ENCODE data around the gene RSRP1. TPM values are rescaled to one million over a fixed set of nuclear protein-coding genes. Genes with fewer than 3 reads are reported as not detected.

The RSRP1 gene
- total and polyA plus RNA-seq, 12 donors = 22.8 to 663 (median 107) TPM

- Histone ChIP-seq H3K4me1 (replicated peaks in 1 of 2) (peaks cover 9 to 27% of the 10 kb centered on the region in 2 donors), H3K4me3 (peak within 1 kb of the TSS; percentile 25 to 89 (median 58)), H3K27me3 (no peaks in the 10 kb centered on the region), H3K9me3 (replicated peaks in 1 of 3) (no peaks in the 10 kb centered on the region), H3K27ac (peak within 1 kb of the TSS; percentile 81 to 98 (median 92)), H3K36me3 (replicated peaks in 1 of 2) (peaks cover 0 to 34% of the 10 kb centered on the region in 2 donors)
- intact Hi-C loops (cut with DNase I) = no loop called here
- 0 to 1% (median 0%) methylated on average over 30 to 54 of the region's 54 CpGs for WGBS, 4 donors
- peak; percentile 86 to 97 (median 94) for DNase-seq
- TF ChIP-seq POLR2A (IDR thresholded peaks at IDR 0.05) (peak; percentile 77 to 78), CTCF (IDR thresholded peaks at IDR 0.05) (no peak)
These were observed 15.0 kb downstream of the RSRP1 start, which contains the start of gene SYF2 for GRCh38 chr1:25232027-25232865. TSS of gene SYF2 (minus strand) at chr1:25232502. CDS start at chr1:25232467, 35 bp downstream.

- no peaks in the 10 kb centered on the region for H3K4me1 ChIP-seq (replicated peaks in 1 of 2)
- no peak overlapping the region for H3K27ac ChIP-seq
- intact Hi-C loops (cut with DNase I) = loop anchor here in 1 of 2 donors (10.0 kb wide), 1 partner anchor 569 kb away; no protein-coding TSS in a partner anchor
- no peaks in the 10 kb centered on the region for H3K27me3 ChIP-seq
- no peak for TF ChIP-seq CTCF (IDR thresholded peaks at IDR 0.05)
- no peak for TF ChIP-seq POLR2A (IDR thresholded peaks at IDR 0.05)
- 71 to 72% (median 71%) methylated on average over 3 of the region's 3 CpGs for WGBS, 4 donors
- no peaks in the 10 kb centered on the region for H3K9me3 ChIP-seq (replicated peaks in 1 of 3)
- peak in 1 of 7 donors; percentile 30 for DNase-seq
- no peak overlapping the region for H3K4me3 ChIP-seq
- H3K36me3 ChIP-seq (replicated peaks in 1 of 2) = peaks cover 0 to 85% of the 10 kb centered on the region in 2 donors
These were observed 23.8 kb downstream of the RSRP1 start for GRCh38 chr1:25223471-25223870.

- intact Hi-C loops (cut with DNase I) = loop anchor here in 1 of 2 donors (10.0 kb wide), 1 partner anchor 568 kb away; no protein-coding TSS in a partner anchor
- TF ChIP-seq CTCF (IDR thresholded peaks at IDR 0.05) (no peak), POLR2A (IDR thresholded peaks at IDR 0.05) (no peak)
- 78 to 93% (median 89%) methylated on average over 4 of the region's 4 CpGs for WGBS, 4 donors
- no peak overlapping the region for H3K4me3 ChIP-seq
- H3K27ac ChIP-seq = no peak overlapping the region
- peak in 1 of 7 donors; percentile 20 for DNase-seq
- H3K9me3 ChIP-seq (replicated peaks in 1 of 3) = no peaks in the 10 kb centered on the region
- peaks cover 0 to 77% of the 10 kb centered on the region in 2 donors for H3K36me3 ChIP-seq (replicated peaks in 1 of 2)
- no peaks in the 10 kb centered on the region for H3K4me1 ChIP-seq (replicated peaks in 1 of 2)
- no peaks in the 10 kb centered on the region for H3K27me3 ChIP-seq
These were observed 24.6 kb downstream of the RSRP1 start for GRCh38 chr1:25222606-25223005.

GRCh38 chr1:25220666-25221065 is 26.6 kb downstream of the RSRP1 start:
- WGBS, 4 donors = 93 to 97% (median 95%) methylated on average over 3 of the region's 3 CpGs
- Histone ChIP-seq H3K27ac (no peak overlapping the region), H3K36me3 (replicated peaks in 1 of 2) (peaks cover 0 to 59% of the 10 kb centered on the region in 2 donors), H3K4me3 (no peak overlapping the region), H3K4me1 (replicated peaks in 1 of 2) (no peaks in the 10 kb centered on the region), H3K9me3 (replicated peaks in 1 of 3) (no peaks in the 10 kb centered on the region), H3K27me3 (no peaks in the 10 kb centered on the region)
- TF ChIP-seq POLR2A (IDR thresholded peaks at IDR 0.05) = no peak
- TF ChIP-seq CTCF (IDR thresholded peaks at IDR 0.05) = no peak
- intact Hi-C loops (cut with DNase I) = loop anchor here in 1 of 2 donors (10.0 kb wide), 1 partner anchor 566 kb away; no protein-coding TSS in a partner anchor
- no peak for DNase-seq

Data from adrenal gland (tissue), 12 donors.